Measurements from ENCODE around the gene HEATR3.

The HEATR3 gene

DNA sequence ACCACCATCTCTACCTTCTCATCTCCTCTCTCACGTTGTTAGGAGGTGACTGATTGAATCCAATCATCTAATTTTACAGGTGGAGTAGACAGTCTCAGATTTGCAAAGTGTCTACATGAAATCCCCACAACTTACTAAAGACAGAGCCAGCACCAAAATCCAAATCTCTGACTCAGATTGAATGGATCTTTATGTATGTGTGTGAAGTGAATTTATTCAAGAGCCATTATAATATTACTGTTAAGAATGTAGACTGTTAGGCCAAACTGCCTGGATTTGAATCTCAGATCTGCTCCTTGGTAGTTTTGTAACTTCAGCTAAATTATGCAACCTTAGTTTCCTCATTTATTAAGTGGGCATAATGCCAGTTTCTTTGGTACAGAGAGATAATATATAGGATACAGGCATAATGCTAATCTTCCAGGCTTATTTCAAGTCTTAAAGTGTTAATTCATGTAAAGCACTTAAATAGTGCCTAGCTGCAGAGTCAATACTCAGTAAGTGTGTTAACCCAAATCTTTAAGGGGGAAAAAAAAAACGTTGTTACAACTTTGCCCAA is 28.0 kb upstream of the HEATR3 start:
- Histone ChIP-seq H3K27ac (no peak overlapping the region), H3K27me3 (ENCODE audit: insufficient read depth, low read depth, severe bottlenecking) (no peaks in the 10 kb centered on the region), H3K9me3 (ENCODE audit: severe bottlenecking) (no peaks in the 10 kb centered on the region), H3K36me3 (peaks cover 15% of the 10 kb centered on the region), H3K4me3 (ENCODE audit: low read depth, low read length) (no peak overlapping the region)
- TF ChIP-seq, protein P1, sequence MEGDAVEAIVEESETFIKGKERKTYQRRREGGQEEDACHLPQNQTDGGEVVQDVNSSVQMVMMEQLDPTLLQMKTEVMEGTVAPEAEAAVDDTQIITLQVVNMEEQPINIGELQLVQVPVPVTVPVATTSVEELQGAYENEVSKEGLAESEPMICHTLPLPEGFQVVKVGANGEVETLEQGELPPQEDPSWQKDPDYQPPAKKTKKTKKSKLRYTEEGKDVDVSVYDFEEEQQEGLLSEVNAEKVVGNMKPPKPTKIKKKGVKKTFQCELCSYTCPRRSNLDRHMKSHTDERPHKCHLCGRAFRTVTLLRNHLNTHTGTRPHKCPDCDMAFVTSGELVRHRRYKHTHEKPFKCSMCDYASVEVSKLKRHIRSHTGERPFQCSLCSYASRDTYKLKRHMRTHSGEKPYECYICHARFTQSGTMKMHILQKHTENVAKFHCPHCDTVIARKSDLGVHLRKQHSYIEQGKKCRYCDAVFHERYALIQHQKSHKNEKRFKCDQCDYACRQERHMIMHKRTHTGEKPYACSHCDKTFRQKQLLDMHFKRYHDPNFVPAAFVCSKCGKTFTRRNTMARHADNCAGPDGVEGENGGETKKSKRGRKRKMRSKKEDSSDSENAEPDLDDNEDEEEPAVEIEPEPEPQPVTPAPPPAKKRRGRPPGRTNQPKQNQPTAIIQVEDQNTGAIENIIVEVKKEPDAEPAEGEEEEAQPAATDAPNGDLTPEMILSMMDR (IDR thresholded peaks at IDR 0.05; ENCODE audit: low read depth, low read length), result no peak
- DNase-seq, result no peak

DNA sequence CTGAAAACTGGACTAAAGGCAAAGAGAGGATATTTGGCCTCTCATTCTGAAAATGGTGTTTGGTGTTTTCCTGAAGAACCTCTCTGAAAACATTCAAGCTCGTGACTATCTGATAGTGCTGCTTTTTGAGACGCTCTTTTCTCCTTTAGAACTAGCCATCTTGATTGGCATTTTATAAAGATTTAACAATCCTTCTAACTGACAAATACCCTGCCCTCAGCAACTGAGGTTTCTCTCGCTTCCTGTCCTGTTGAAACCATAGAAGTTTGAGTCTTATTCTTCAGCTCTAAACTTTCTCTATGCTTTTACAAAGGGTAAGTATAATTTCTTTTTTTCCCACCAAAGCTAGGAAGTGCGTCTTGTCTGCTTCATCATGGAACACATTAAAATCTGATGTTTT is 27.5 kb upstream of the HEATR3 start:
- no peak overlapping the region for H3K4me3 ChIP-seq (ENCODE audit: low read depth, low read length)
- H3K27ac ChIP-seq, result no peak overlapping the region
- H3K27me3 ChIP-seq (ENCODE audit: insufficient read depth, low read depth, severe bottlenecking), result no peaks in the 10 kb centered on the region
- DNase-seq, result no peak
- peaks cover 14% of the 10 kb centered on the region for H3K36me3 ChIP-seq
- H3K9me3 ChIP-seq (ENCODE audit: severe bottlenecking), result no peaks in the 10 kb centered on the region
- TF ChIP-seq, protein P1 (IDR thresholded peaks at IDR 0.05; ENCODE audit: low read depth, low read length), result no peak

DNA sequence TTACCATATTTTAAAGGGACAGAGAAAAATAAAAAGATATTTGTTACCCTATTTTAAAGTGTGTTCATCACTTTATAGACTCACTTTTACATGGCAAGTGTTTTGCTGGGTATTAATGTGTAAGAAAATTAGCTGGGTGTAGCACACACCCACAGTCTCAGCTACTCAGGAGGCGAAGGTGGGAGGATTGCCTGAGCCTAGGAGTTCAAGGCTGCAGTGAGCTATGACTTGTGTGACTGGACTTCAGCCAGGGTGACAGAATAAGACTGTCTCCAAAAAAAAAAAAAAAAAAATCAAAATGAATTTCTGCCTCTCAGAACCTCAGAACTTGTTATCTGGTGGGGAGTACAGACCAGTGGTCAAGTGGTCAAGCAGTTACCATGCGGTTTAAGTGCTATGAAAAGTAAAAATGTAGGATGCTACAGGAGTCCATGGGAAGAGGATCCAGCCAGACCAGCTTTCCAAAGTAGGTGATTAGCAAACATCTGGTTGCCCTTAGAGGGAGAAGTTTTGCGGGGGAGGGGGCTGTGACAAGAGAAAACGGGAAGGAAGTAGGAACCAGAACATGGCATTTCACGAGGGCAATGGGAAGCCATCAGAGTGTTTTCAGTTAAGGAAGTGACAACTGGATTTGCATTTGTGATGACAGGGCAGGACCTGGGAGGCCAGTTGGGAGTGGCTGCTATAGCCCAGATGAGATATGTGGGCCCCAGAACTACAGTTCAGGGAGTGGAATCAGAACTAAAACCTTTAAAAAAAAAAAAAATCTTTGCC is 26.8 kb upstream of the HEATR3 start:
- TF ChIP-seq, protein P1 (IDR thresholded peaks at IDR 0.05; ENCODE audit: low read depth, low read length), result no peak
- H3K36me3 ChIP-seq, result peaks cover 10% of the 10 kb centered on the region
- H3K9me3 ChIP-seq (ENCODE audit: severe bottlenecking), result no peaks in the 10 kb centered on the region
- DNase-seq, result no peak
- no peak overlapping the region for H3K27ac ChIP-seq
- H3K27me3 ChIP-seq (ENCODE audit: insufficient read depth, low read depth, severe bottlenecking), result no peaks in the 10 kb centered on the region
- no peak overlapping the region for H3K4me3 ChIP-seq (ENCODE audit: low read depth, low read length)

DNA sequence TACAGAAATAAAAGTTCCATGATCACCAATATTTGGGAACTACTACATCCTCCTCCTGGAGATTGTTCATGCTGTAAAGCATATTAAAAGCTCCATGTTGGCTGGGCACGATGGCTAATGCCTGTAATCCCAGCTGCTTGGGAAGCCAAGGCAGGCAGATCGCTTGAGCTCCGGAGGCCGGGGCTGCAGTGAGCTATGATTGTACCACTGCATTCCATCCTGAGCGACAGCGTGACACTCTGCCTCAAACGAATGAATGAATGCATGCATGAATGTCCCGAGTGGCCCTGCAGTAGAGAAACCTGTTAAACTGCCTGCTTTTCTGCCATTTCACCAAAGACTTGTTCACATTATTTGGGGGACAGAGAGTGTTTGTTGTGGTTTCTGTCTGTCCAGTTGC is 25.8 kb upstream of the HEATR3 start:
- Histone ChIP-seq H3K9me3 (ENCODE audit: severe bottlenecking) (no peaks in the 10 kb centered on the region), H3K4me3 (ENCODE audit: low read depth, low read length) (no peak overlapping the region), H3K27me3 (ENCODE audit: insufficient read depth, low read depth, severe bottlenecking) (no peaks in the 10 kb centered on the region), H3K27ac (no peak overlapping the region), H3K36me3 (no peaks in the 10 kb centered on the region; the same call in 1 of the 2 replicates)
- peak; percentile 39 for DNase-seq
- TF ChIP-seq, protein P1 (IDR thresholded peaks at IDR 0.05; ENCODE audit: low read depth, low read length), result no peak

DNA sequence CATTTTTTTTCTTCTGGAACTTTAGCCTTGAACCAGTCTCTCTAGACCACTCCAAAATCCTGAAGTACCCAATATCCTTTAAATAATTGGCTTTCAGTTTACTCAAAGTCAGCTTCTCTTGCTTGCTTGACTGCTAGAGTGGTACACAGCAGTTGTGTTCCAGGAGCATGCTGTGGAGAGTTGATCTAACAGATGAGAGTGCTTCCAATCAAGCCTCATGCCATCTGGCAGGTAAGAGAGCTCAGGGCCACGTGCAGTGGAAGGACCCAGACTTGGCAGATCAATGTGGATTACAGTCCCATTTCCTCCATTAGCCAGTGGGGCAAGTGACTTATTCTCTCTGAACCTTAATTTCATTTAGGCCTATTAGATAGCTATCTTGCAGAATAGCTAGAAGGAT is 25.1 kb upstream of the HEATR3 start:
- no peak overlapping the region for H3K27ac ChIP-seq
- TF ChIP-seq, protein P1 (IDR thresholded peaks at IDR 0.05; ENCODE audit: low read depth, low read length), result no peak
- no peaks in the 10 kb centered on the region for H3K36me3 ChIP-seq
- H3K9me3 ChIP-seq (ENCODE audit: severe bottlenecking), result no peaks in the 10 kb centered on the region
- no peak overlapping the region for H3K4me3 ChIP-seq (ENCODE audit: low read depth, low read length)
- no peaks in the 10 kb centered on the region for H3K27me3 ChIP-seq (ENCODE audit: insufficient read depth, low read depth, severe bottlenecking)
- no peak for DNase-seq

Measured in WERI-Rb-1 (cell line).